Activated T-cell treated with anti-CD3 and anti-CD28 coated beads, Interleukin-2, amount 50 U/mL, for 24 hours (primary cell): ENCODE results near the gene RASGEF1C.

ENCODE experiments used
- DNase-seq: peaks from one replicate; pipeline ENCODE4 v3.0.0-alpha.2; 2020
- H3K27ac Mint-ChIP-seq: 2 replicates; pipeline ENCODE4 v1.8.0; 2020; ENCODE audit warnings: mild to moderate bottlenecking, mixed read lengths
- H3K27me3 Mint-ChIP-seq: 2 replicates; pipeline ENCODE4 v1.8.0; 2020; ENCODE audit warnings: mixed read lengths
- H3K36me3 Mint-ChIP-seq: 2 replicates; pipeline ENCODE4 v1.8.0; 2020; ENCODE audit warnings: low read depth, mixed read lengths
- H3K4me1 Mint-ChIP-seq: 2 replicates; pipeline ENCODE4 v1.8.0; 2020; ENCODE audit warnings: low read depth, mixed read lengths
- H3K4me3 Mint-ChIP-seq: 2 replicates; pipeline ENCODE4 v1.8.0; 2020; ENCODE audit warnings: mild to moderate bottlenecking, moderate library complexity, mixed read lengths
- H3K9me3 Mint-ChIP-seq: 2 replicates; pipeline ENCODE4 v1.8.0; 2020; ENCODE audit warnings: mixed read lengths

RASGEF1C gene

DNA sequence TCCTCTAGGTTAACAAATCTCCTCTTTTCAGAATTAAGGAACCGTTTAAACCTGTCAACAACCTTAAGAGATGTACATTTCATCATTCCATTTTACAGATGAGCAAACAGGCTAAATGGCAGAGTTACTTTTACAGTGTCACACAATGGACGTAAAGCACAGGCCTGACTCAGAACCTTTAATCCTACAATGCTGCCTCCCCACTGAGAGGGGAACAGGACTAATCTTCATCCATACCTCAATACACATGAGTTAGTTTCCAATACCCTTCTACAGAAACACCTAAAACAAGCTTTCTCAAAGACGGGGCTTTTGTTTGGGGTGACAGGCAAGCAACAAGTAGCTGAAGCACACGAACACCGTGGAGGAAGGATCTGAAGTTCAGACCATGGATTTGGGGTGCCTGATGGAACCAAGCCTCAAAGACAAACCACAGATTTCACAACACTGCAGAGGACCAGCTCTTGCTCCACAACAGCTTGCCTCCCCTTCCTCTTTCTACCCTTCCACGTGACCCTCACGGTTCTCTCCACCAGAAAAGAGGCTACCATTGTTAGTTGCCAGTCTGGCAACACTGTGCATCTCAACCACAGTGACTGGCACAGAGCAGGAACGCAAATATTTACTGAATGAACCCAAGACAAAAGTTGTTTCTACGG is 139.3 kb downstream of the RASGEF1C start:
- H3K4me3 Mint-ChIP-seq: peak overlapping the region; percentile 82

GRCh38 chr5:180068519-180069090 is 140.4 kb downstream of the RASGEF1C start:
- H3K4me3 Mint-ChIP-seq: no peak overlapping the region
- no peaks in the 10 kb centered on the region for H3K27me3 Mint-ChIP-seq
- H3K27ac Mint-ChIP-seq: no peak overlapping the region
- DNase-seq: no peak
- peaks cover 2% of the 10 kb centered on the region for H3K9me3 Mint-ChIP-seq
- H3K36me3 Mint-ChIP-seq: peaks cover 5% of the 10 kb centered on the region
- peaks cover 35% of the 10 kb centered on the region for H3K4me1 Mint-ChIP-seq

More for the DNA sequence above, 139.3 kb downstream of the RASGEF1C start:
- no peak for DNase-seq
- peaks cover 35% of the 10 kb centered on the region for H3K4me1 Mint-ChIP-seq
- peaks cover 5% of the 10 kb centered on the region for H3K36me3 Mint-ChIP-seq
- H3K27me3 Mint-ChIP-seq: no peaks in the 10 kb centered on the region
- H3K27ac Mint-ChIP-seq: no peak overlapping the region
- peaks cover 2% of the 10 kb centered on the region for H3K9me3 Mint-ChIP-seq

- Mint-ChIP-seq H3K9me3 (peaks cover 2% of the 10 kb centered on the region), H3K4me1 (peaks cover 35% of the 10 kb centered on the region), H3K27me3 (no peaks in the 10 kb centered on the region), H3K27ac (no peak overlapping the region), H3K4me3 (no peak overlapping the region), H3K36me3 (peaks cover 5% of the 10 kb centered on the region)
- no peak for DNase-seq
Measured at GRCh38 chr5:180067986-180068385, 141.0 kb downstream of the RASGEF1C start.

- no peak for DNase-seq
- H3K36me3 Mint-ChIP-seq: no peaks in the 10 kb centered on the region
- H3K4me1 Mint-ChIP-seq: no peaks in the 10 kb centered on the region
- H3K9me3 Mint-ChIP-seq: no peaks in the 10 kb centered on the region
- no peaks in the 10 kb centered on the region for H3K27me3 Mint-ChIP-seq
- H3K4me3 Mint-ChIP-seq: no peak overlapping the region
- H3K27ac Mint-ChIP-seq: no peak overlapping the region
Measured at GRCh38 chr5:180060192-180060591, 148.8 kb downstream of the RASGEF1C start.

GRCh38 chr5:180059326-180059725 is 149.7 kb downstream of the RASGEF1C start:
- Mint-ChIP-seq H3K4me3 (no peak overlapping the region), H3K27ac (no peak overlapping the region), H3K4me1 (peaks cover under 1% of the 10 kb centered on the region), H3K27me3 (no peaks in the 10 kb centered on the region), H3K36me3 (no peaks in the 10 kb centered on the region), H3K9me3 (no peaks in the 10 kb centered on the region)
- no peak for DNase-seq

GRCh38 chr5:180056153-180056552 is 152.9 kb downstream of the RASGEF1C start:
- H3K36me3 Mint-ChIP-seq: no peaks in the 10 kb centered on the region
- no peaks in the 10 kb centered on the region for H3K9me3 Mint-ChIP-seq
- no peak overlapping the region for H3K27ac Mint-ChIP-seq
- no peaks in the 10 kb centered on the region for H3K27me3 Mint-ChIP-seq
- DNase-seq: no peak
- H3K4me3 Mint-ChIP-seq: no peak overlapping the region
- peaks cover 12% of the 10 kb centered on the region for H3K4me1 Mint-ChIP-seq

GRCh38 chr5:180054226-180054625 is 154.8 kb downstream of the RASGEF1C start:
- Mint-ChIP-seq H3K27ac (no peak overlapping the region), H3K4me3 (no peak overlapping the region), H3K36me3 (no peaks in the 10 kb centered on the region), H3K4me1 (peaks cover 15% of the 10 kb centered on the region), H3K9me3 (no peaks in the 10 kb centered on the region), H3K27me3 (no peaks in the 10 kb centered on the region)
- no peak for DNase-seq

DNA sequence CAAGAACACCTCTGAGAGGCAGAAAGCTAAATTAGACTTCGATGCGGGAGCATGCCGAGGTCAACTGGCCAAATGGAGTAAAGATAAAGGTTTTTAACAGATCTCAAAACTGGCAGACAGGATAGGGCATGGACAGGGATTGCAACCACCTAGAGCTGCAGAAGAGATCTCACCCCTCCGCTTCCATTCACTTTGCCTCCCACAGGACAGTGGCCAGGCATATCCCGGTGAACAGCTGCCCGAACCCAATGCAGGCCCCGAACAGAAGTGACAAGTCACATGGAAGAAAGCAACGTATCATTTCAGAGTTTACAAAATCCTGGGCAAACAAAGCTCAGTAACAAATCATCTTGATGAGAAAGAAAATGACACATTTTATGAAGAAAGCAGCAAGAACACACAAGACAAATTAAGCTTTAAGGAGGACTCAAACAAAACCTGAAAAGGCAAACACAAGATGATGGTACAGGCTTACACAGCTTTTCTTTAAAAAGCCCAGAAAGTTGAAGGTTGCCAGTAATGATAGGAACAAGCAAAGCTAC is 155.9 kb downstream of the RASGEF1C start:
- Mint-ChIP-seq H3K27me3 (no peaks in the 10 kb centered on the region), H3K4me1 (peaks cover 15% of the 10 kb centered on the region), H3K9me3 (no peaks in the 10 kb centered on the region), H3K27ac (no peak overlapping the region), H3K36me3 (no peaks in the 10 kb centered on the region), H3K4me3 (no peak overlapping the region)
- no peak for DNase-seq

GRCh38 chr5:180052211-180052818 is 156.7 kb downstream of the RASGEF1C start:
- no peak for DNase-seq
- H3K27ac Mint-ChIP-seq: no peak overlapping the region
- no peak overlapping the region for H3K4me3 Mint-ChIP-seq
- no peaks in the 10 kb centered on the region for H3K36me3 Mint-ChIP-seq
- peaks cover 15% of the 10 kb centered on the region for H3K4me1 Mint-ChIP-seq
- H3K27me3 Mint-ChIP-seq: no peaks in the 10 kb centered on the region
- H3K9me3 Mint-ChIP-seq: no peaks in the 10 kb centered on the region
